ENCODE data around the gene PRKCA.

- no peak for TF ChIP-seq CTCF (IDR thresholded peaks at IDR 0.05)
- no peak for TF ChIP-seq POLR2A (IDR thresholded peaks at IDR 0.05)
- TF ChIP-seq POLR2AphosphoS5 (IDR thresholded peaks at IDR 0.05) = no peak
Observed at GRCh38 chr17:66605541-66605940, 303.1 kb downstream of the PRKCA start.

All from gastroesophageal sphincter (tissue), 3 donors.